K562 (cell line): ENCODE measurements around the gene LRRC8C. TPM values are rescaled to one million over a fixed set of nuclear protein-coding genes. Genes with fewer than 3 reads are reported as not detected.

Source experiments
- CHD4 ChIP-seq: fragments of 200-600 bp; sonication (generic); IDR thresholded peaks from 3 replicates; pipeline ENCODE4 v1.6.1; 2012; ENCODE audit warnings: low read depth, mild to moderate bottlenecking, mixed read lengths, low read length, inconsistent platforms; ENCODE audit not compliant: insufficient read depth, insufficient replicate concordance, poor library complexity, severe bottlenecking
- HEY1 ChIP-seq: fragments of 250-450 bp; sonication (Bioruptor Pico); IDR thresholded peaks from 2 replicates; pipeline ENCODE4 v1.5.0; 2020; ENCODE audit warnings: mild to moderate bottlenecking, moderate library complexity, borderline replicate concordance
- MAFF ChIP-seq: IDR thresholded peaks from 2 replicates; pipeline ENCODE4 v1.6.1; 2012; ENCODE audit warnings: low read length, improper control_type of control experiment
- STAG1 ChIP-seq: sonication (generic); formaldehyde crosslinking; IDR thresholded peaks from 2 replicates; pipeline ENCODE4 v1.5.0; 2020; ENCODE audit warnings: missing genetic modification reagents, borderline replicate concordance
- TCF7L2 ChIP-seq: fragments of 150-350 bp; IDR thresholded peaks from 2 replicates; pipeline ENCODE4 v1.6.1; 2016; ENCODE audit warnings: low read depth, mild to moderate bottlenecking, low read length, moderate library complexity
- ZBTB17 ChIP-seq: fragments of 450-650 bp; formaldehyde crosslinking; IDR thresholded peaks from 2 replicates; pipeline ENCODE4 v1.4.0; 2020; ENCODE audit warnings: mild to moderate bottlenecking
- ZNF3 ChIP-seq: fragments of 250-450 bp; sonication (Bioruptor Pico); IDR thresholded peaks from 2 replicates; pipeline ENCODE4 v1.5.0; 2021; ENCODE audit warnings: mild to moderate bottlenecking, moderate library complexity
- ZNF766 ChIP-seq: fragments of 200-800 bp; sonication (Bioruptor generic); conservative IDR thresholded peaks from 2 replicates; pipeline ENCODE4 v1.6.1; 2016; ENCODE audit warnings: missing genetic modification characterization, missing compliant biosample characterization
- ZNF77 ChIP-seq: fragments of 250-450 bp; sonication (Bioruptor Pico); IDR thresholded peaks from 2 replicates; pipeline ENCODE4 v1.5.0; 2020
- polyA plus RNA-seq, 8 experiments: library from polyadenylated mRNA; depleted of rRNA in 4 of 8; stranded (reverse) in 5 of 8; unstranded in 3 of 8; fragments of >200 nt; fragmentation: Nextera tagmentation in 2 of 8; fragmentation: Illumina TruSeq in 1 of 8; extraction: Ambion mirVana in 2 of 8; extraction: Trizol in 1 of 8; gene quantifications; 2 replicates each; pipeline versions ENCODE4 v1.2.1 to v1.2.3, GENCODE V29; 2011 to 2014; ENCODE audit warnings: inconsistent platforms in 1 of 8, missing spikeins in 1 of 8
- total RNA-seq, 7 experiments: library from RNA; depleted of rRNA in 6 of 7; stranded (reverse); fragments of >200 nt in 6 of 7; fragmentation: Illumina TruSeq in 2 of 7; extraction: Trizol in 2 of 7; gene quantifications; 2 replicates each; pipeline versions ENCODE4 v1.2.1 to v1.2.3, GENCODE V29; 2011 to 2021; ENCODE audit warnings: low replicate concordance in 1 of 7
- TF ChIP-seq, protein P1 (sequence below): fragments of 250-450 bp; sonication (Bioruptor Pico); IDR thresholded peaks from 2 replicates; pipeline ENCODE4 v1.8.0; 2022; ENCODE audit warnings: moderate library complexity, mild to moderate bottlenecking, inconsistent platforms
- TF ChIP-seq, protein P2 (sequence below): fragments of 450-650 bp; IDR thresholded peaks from 2 replicates; pipeline ENCODE4 v1.6.1; 2016; ENCODE audit warnings: antibody characterized with exemption
- TF ChIP-seq, protein P3 (sequence below): fragments of 450-650 bp; IDR thresholded peaks from 2 replicates; pipeline ENCODE4 v1.6.1; 2016; ENCODE audit warnings: low read depth, mild to moderate bottlenecking, moderate library complexity
- TF ChIP-seq, protein P4 (sequence below): IDR thresholded peaks from 2 replicates; pipeline ENCODE4 v1.6.1; 2011; ENCODE audit not compliant: insufficient read length; ENCODE audit errors: extremely low read depth
- TF ChIP-seq, protein P5 (sequence below): fragments of 450-650 bp; conservative IDR thresholded peaks from 2 replicates; pipeline ENCODE4 v1.6.1; 2016; ENCODE audit warnings: missing genetic modification characterization, low read depth, mild to moderate bottlenecking, missing compliant biosample characterization, moderate library complexity
- TF ChIP-seq, protein P6 (sequence below): sonication (generic); formaldehyde crosslinking; IDR thresholded peaks from 2 replicates; pipeline ENCODE4 v1.8.1; 2023; ENCODE audit warnings: mild to moderate bottlenecking, missing genetic modification reagents
- TF ChIP-seq, protein P7 (sequence below), 2 experiments: IDR thresholded peaks; 2 replicates each; pipeline ENCODE4 v1.6.1; 2011; ENCODE audit warnings: borderline replicate concordance in 1 of 2, control low read depth in 1 of 2, low read depth in 1 of 2, low read length in 1 of 2, mild to moderate bottlenecking in 1 of 2, mixed read lengths in 1 of 2, moderate library complexity in 1 of 2; ENCODE audit not compliant: insufficient read depth in 1 of 2, insufficient read length in 1 of 2, poor library complexity in 1 of 2, severe bottlenecking in 1 of 2; ENCODE audit errors: extremely low read depth in 1 of 2
- TF ChIP-seq, protein P8 (sequence below): sonication (generic); formaldehyde crosslinking; IDR thresholded peaks from 2 replicates; pipeline ENCODE4 v1.8.0; 2022; ENCODE audit warnings: mild to moderate bottlenecking, missing genetic modification reagents

LRRC8C gene
- total and polyA plus RNA-seq, 9 of the 15 experiments (the other 6 are each of a cell fraction or from before 2014, with no cell fraction given): 1.00 to 12.5 (median 4.5) TPM

DNA sequence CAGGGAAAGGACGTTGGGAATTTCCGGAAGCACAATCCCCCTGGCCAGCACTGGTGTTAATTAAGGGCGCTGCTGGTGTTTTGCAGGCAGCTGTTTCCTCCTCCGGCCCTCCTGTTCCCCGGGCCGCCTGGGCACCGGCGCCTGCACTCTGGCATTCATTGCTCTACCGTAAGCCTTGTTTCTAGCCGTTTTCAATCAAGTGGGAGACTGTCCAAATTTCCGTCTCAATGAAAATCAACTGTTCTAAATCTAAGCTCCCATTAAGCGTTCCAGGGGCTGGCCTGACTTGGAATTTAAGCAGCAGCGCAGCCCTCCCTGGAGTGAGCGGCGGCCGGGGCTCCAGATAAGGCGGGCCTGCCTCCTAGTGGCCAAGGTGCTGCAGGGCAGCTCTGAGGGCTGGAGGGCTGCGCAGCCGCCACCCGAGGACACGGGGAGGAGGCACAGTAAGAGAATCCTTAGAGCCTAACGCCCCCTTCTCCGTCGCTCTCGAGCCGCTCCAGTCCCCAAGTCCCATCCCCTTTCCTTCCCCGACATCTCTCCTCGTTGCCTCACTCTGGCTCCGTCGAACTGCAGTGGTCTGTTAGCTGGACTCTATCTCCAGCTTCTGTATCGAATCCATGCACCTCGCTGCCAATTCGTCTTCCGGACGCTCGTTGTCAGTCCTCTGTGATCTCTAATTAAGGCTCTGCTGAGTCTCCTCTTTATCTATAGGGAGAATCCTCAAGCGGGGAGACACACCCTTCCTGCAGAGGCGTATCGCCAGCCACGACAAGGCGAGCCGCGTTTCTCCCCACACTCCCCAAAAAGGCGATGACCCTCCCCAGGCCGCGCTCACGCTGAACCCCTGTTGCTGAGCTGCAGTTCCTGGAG, 130.1 kb downstream of the LRRC8C start (continued):
- TF ChIP-seq, protein P1, sequence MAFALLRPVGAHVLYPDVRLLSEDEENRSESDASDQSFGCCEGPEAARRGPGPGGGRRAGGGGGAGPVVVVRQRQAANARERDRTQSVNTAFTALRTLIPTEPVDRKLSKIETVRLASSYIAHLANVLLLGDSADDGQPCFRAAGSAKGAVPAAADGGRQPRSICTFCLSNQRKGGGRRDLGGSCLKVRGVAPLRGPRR: no peak
- TF ChIP-seq, protein P2, sequence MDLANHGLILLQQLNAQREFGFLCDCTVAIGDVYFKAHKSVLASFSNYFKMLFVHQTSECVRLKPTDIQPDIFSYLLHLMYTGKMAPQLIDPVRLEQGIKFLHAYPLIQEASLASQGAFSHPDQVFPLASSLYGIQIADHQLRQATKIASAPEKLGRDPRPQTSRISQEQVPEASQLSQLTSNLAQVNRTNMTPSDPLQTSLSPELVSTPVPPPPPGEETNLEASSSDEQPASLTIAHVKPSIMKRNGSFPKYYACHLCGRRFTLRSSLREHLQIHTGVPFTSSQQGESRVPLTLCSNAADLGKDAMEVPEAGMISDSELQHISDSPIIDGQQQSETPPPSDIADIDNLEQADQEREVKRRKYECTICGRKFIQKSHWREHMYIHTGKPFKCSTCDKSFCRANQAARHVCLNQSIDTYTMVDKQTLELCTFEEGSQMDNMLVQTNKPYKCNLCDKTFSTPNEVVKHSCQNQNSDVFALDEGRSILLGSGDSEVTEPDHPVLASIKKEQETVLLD: no peak; the same call in 1 of the 2 replicates
- TF ChIP-seq, protein P3, sequence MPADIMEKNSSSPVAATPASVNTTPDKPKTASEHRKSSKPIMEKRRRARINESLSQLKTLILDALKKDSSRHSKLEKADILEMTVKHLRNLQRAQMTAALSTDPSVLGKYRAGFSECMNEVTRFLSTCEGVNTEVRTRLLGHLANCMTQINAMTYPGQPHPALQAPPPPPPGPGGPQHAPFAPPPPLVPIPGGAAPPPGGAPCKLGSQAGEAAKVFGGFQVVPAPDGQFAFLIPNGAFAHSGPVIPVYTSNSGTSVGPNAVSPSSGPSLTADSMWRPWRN: 0 out of 2 replicates have a peak, but pooled peaks have one; percentile 3
- TF ChIP-seq, protein P4, sequence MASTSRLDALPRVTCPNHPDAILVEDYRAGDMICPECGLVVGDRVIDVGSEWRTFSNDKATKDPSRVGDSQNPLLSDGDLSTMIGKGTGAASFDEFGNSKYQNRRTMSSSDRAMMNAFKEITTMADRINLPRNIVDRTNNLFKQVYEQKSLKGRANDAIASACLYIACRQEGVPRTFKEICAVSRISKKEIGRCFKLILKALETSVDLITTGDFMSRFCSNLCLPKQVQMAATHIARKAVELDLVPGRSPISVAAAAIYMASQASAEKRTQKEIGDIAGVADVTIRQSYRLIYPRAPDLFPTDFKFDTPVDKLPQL: no peak
- no peak for TF ChIP-seq HEY1 (CRISPR knock-in tag)
- TF ChIP-seq ZBTB17 (CRISPR knock-in tag): no peak
- TF ChIP-seq CHD4: no peak
- TF ChIP-seq, protein P5, sequence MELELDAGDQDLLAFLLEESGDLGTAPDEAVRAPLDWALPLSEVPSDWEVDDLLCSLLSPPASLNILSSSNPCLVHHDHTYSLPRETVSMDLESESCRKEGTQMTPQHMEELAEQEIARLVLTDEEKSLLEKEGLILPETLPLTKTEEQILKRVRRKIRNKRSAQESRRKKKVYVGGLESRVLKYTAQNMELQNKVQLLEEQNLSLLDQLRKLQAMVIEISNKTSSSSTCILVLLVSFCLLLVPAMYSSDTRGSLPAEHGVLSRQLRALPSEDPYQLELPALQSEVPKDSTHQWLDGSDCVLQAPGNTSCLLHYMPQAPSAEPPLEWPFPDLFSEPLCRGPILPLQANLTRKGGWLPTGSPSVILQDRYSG (tag): no peak
- TF ChIP-seq, protein P6, sequence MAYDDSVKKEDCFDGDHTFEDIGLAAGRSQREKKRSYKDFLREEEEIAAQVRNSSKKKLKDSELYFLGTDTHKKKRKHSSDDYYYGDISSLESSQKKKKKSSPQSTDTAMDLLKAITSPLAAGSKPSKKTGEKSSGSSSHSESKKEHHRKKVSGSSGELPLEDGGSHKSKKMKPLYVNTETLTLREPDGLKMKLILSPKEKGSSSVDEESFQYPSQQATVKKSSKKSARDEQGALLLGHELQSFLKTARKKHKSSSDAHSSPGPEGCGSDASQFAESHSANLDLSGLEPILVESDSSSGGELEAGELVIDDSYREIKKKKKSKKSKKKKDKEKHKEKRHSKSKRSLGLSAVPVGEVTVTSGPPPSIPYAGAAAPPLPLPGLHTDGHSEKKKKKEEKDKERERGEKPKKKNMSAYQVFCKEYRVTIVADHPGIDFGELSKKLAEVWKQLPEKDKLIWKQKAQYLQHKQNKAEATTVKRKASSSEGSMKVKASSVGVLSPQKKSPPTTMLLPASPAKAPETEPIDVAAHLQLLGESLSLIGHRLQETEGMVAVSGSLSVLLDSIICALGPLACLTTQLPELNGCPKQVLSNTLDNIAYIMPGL: no peak
- TF ChIP-seq, protein P7, sequence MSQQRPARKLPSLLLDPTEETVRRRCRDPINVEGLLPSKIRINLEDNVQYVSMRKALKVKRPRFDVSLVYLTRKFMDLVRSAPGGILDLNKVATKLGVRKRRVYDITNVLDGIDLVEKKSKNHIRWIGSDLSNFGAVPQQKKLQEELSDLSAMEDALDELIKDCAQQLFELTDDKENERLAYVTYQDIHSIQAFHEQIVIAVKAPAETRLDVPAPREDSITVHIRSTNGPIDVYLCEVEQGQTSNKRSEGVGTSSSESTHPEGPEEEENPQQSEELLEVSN (IDR thresholded peaks at IDR 0.05; ENCODE audit: borderline replicate concordance in 1 of 2, extremely low read depth in 1 of 2, insufficient read depth in 1 of 2, insufficient read length in 1 of 2, low read depth in 1 of 2, low read length in 1 of 2, poor library complexity in 1 of 2, severe bottlenecking in 1 of 2): no peak
- no peak for TF ChIP-seq MAFF
- peak; percentile 78; the same call in 1 of the 2 replicates for TF ChIP-seq STAG1
- no peak for TF ChIP-seq ZNF3 (CRISPR knock-in tag)
- no peak for TF ChIP-seq ZNF77 (CRISPR knock-in tag)
- TF ChIP-seq, protein P8, sequence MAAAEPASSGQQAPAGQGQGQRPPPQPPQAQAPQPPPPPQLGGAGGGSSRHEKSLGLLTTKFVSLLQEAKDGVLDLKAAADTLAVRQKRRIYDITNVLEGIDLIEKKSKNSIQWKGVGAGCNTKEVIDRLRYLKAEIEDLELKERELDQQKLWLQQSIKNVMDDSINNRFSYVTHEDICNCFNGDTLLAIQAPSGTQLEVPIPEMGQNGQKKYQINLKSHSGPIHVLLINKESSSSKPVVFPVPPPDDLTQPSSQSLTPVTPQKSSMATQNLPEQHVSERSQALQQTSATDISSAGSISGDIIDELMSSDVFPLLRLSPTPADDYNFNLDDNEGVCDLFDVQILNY (CRISPR knock-in tag): no peak
- no peak for TF ChIP-seq ZNF766 (CRISPR knock-in tag)
- no peak for TF ChIP-seq TCF7L2
